ENCODE data around the gene FAM222B.
"Not testable (repeated sequence)": the region's sequence is repeated elsewhere in the genome, so short reads cannot be mapped to it uniquely, and the experiment has no call there.

The FAM222B gene

GRCh38 chr17:28853295-28853694, 10.7 kb upstream of the FAM222B start:
- H3K4me1 ChIP-seq (ENCODE audit: insufficient read depth, low read length): 0 out of 2 replicates have a peak, but pooled peaks cover 3% of the 10 kb centered on the region
- H3K27ac ChIP-seq (ENCODE audit: low read length): no peak overlapping the region
- H3K4me3 ChIP-seq (ENCODE audit: low read length): no peak overlapping the region
- peaks cover 16% of the 10 kb centered on the region for H3K36me3 ChIP-seq (ENCODE audit: insufficient read depth, low read depth, low read length)
- H3K27me3 ChIP-seq (ENCODE audit: insufficient read depth, low read length): no peaks in the 10 kb centered on the region
- H3K9me3 ChIP-seq (ENCODE audit: insufficient read depth, low read depth, low read length): no peaks in the 10 kb centered on the region
- no peak overlapping the region for H3K9ac ChIP-seq (ENCODE audit: low read depth, low read length)

- Histone ChIP-seq H3K27me3 (ENCODE audit: insufficient read depth, low read length) (no peaks in the 10 kb centered on the region), H3K36me3 (ENCODE audit: insufficient read depth, low read depth, low read length) (no peaks in the 10 kb centered on the region), H3K4me3 (ENCODE audit: low read length) (no peak overlapping the region), H3K27ac (ENCODE audit: low read length) (no peak overlapping the region), H3K9ac (ENCODE audit: low read depth, low read length) (no peak overlapping the region), H3K4me1 (ENCODE audit: insufficient read depth, low read length) (no peaks in the 10 kb centered on the region), H3K9me3 (ENCODE audit: insufficient read depth, low read depth, low read length) (no peaks in the 10 kb centered on the region)
Measured at GRCh38 chr17:28849281-28849680, 6.7 kb upstream of the FAM222B start.

- H3K9me3 ChIP-seq (ENCODE audit: insufficient read depth, low read depth, low read length); H3K4me1 ChIP-seq (ENCODE audit: insufficient read depth, low read length); H3K36me3 ChIP-seq (ENCODE audit: insufficient read depth, low read depth, low read length); H3K4me3 ChIP-seq (ENCODE audit: low read length); H3K27me3 ChIP-seq (ENCODE audit: insufficient read depth, low read length); H3K9ac ChIP-seq (ENCODE audit: low read depth, low read length); H3K27ac ChIP-seq (ENCODE audit: low read length): not testable (repeated sequence)
Measured at GRCh38 chr17:28848667-28849066, 6.1 kb upstream of the FAM222B start.

- H3K4me1 ChIP-seq (ENCODE audit: insufficient read depth, low read length); H3K4me3 ChIP-seq (ENCODE audit: low read length); H3K9ac ChIP-seq (ENCODE audit: low read depth, low read length); H3K27me3 ChIP-seq (ENCODE audit: insufficient read depth, low read length); H3K9me3 ChIP-seq (ENCODE audit: insufficient read depth, low read depth, low read length); H3K27ac ChIP-seq (ENCODE audit: low read length); H3K36me3 ChIP-seq (ENCODE audit: insufficient read depth, low read depth, low read length): not testable (repeated sequence)
Measured at GRCh38 chr17:28846699-28847098, 4.1 kb upstream of the FAM222B start.

- Histone ChIP-seq H3K4me3 (ENCODE audit: low read length) (no peak overlapping the region), H3K36me3 (ENCODE audit: insufficient read depth, low read depth, low read length) (no peaks in the 10 kb centered on the region), H3K27ac (ENCODE audit: low read length) (no peak overlapping the region), H3K9me3 (ENCODE audit: insufficient read depth, low read depth, low read length) (no peaks in the 10 kb centered on the region), H3K27me3 (ENCODE audit: insufficient read depth, low read length) (no peaks in the 10 kb centered on the region), H3K4me1 (ENCODE audit: insufficient read depth, low read length) (no peaks in the 10 kb centered on the region), H3K9ac (ENCODE audit: low read depth, low read length) (no peak overlapping the region)
Measured at GRCh38 chr17:28846231-28846630, 3.6 kb upstream of the FAM222B start.

- Histone ChIP-seq H3K27me3 (ENCODE audit: insufficient read depth, low read length) (no peaks in the 10 kb centered on the region), H3K36me3 (ENCODE audit: insufficient read depth, low read depth, low read length) (no peaks in the 10 kb centered on the region), H3K9me3 (ENCODE audit: insufficient read depth, low read depth, low read length) (no peaks in the 10 kb centered on the region), H3K27ac (ENCODE audit: low read length) (no peak overlapping the region), H3K9ac (ENCODE audit: low read depth, low read length) (no peak overlapping the region), H3K4me1 (ENCODE audit: insufficient read depth, low read length) (no peaks in the 10 kb centered on the region), H3K4me3 (ENCODE audit: low read length) (no peak overlapping the region)
Measured at GRCh38 chr17:28843816-28844148, 1.2 kb upstream of the FAM222B start.

GRCh38 chr17:28841901-28842281, 699 bp downstream of the FAM222B start:
- no peaks in the 10 kb centered on the region for H3K36me3 ChIP-seq (ENCODE audit: insufficient read depth, low read depth, low read length)
- no peaks in the 10 kb centered on the region for H3K9me3 ChIP-seq (ENCODE audit: insufficient read depth, low read depth, low read length)
- no peaks in the 10 kb centered on the region for H3K27me3 ChIP-seq (ENCODE audit: insufficient read depth, low read length)
- H3K4me3 ChIP-seq (ENCODE audit: low read length): peak overlapping the region; percentile 88
- peak overlapping the region; percentile 37 for H3K27ac ChIP-seq (ENCODE audit: low read length)
- peak overlapping the region; percentile 87; the same call in 1 of the 2 replicates for H3K9ac ChIP-seq (ENCODE audit: low read depth, low read length)
- no peaks in the 10 kb centered on the region for H3K4me1 ChIP-seq (ENCODE audit: insufficient read depth, low read length)

GRCh38 chr17:28839221-28839620, 3.4 kb downstream of the FAM222B start:
- Histone ChIP-seq H3K27ac (ENCODE audit: low read length) (no peak overlapping the region), H3K9ac (ENCODE audit: low read depth, low read length) (no peak overlapping the region), H3K27me3 (ENCODE audit: insufficient read depth, low read length) (no peaks in the 10 kb centered on the region), H3K4me1 (ENCODE audit: insufficient read depth, low read length) (no peaks in the 10 kb centered on the region), H3K4me3 (ENCODE audit: low read length) (no peak overlapping the region), H3K9me3 (ENCODE audit: insufficient read depth, low read depth, low read length) (no peaks in the 10 kb centered on the region), H3K36me3 (ENCODE audit: insufficient read depth, low read depth, low read length) (0 out of 2 replicates have a peak, but pooled peaks cover 3% of the 10 kb centered on the region)

- H3K36me3 ChIP-seq (ENCODE audit: insufficient read depth, low read depth, low read length); H3K4me1 ChIP-seq (ENCODE audit: insufficient read depth, low read length); H3K27me3 ChIP-seq (ENCODE audit: insufficient read depth, low read length); H3K27ac ChIP-seq (ENCODE audit: low read length); H3K9ac ChIP-seq (ENCODE audit: low read depth, low read length); H3K9me3 ChIP-seq (ENCODE audit: insufficient read depth, low read depth, low read length); H3K4me3 ChIP-seq (ENCODE audit: low read length): not testable (repeated sequence)
Measured at GRCh38 chr17:28836541-28836940, 6.0 kb downstream of the FAM222B start.

- H3K4me3 ChIP-seq (ENCODE audit: low read length): no peak overlapping the region
- H3K9ac ChIP-seq (ENCODE audit: low read depth, low read length): no peak overlapping the region
- no peaks in the 10 kb centered on the region for H3K9me3 ChIP-seq (ENCODE audit: insufficient read depth, low read depth, low read length)
- no peaks in the 10 kb centered on the region for H3K4me1 ChIP-seq (ENCODE audit: insufficient read depth, low read length)
- 0 out of 2 replicates have a peak, but pooled peaks cover 4% of the 10 kb centered on the region for H3K36me3 ChIP-seq (ENCODE audit: insufficient read depth, low read depth, low read length)
- H3K27me3 ChIP-seq (ENCODE audit: insufficient read depth, low read length): no peaks in the 10 kb centered on the region
- no peak overlapping the region for H3K27ac ChIP-seq (ENCODE audit: low read length)
Measured at GRCh38 chr17:28834420-28834819, 8.2 kb downstream of the FAM222B start.

- H3K4me1 ChIP-seq (ENCODE audit: insufficient read depth, low read length): no peaks in the 10 kb centered on the region
- H3K4me3 ChIP-seq (ENCODE audit: low read length): no peak overlapping the region
- no peaks in the 10 kb centered on the region for H3K9me3 ChIP-seq (ENCODE audit: insufficient read depth, low read depth, low read length)
- H3K27me3 ChIP-seq (ENCODE audit: insufficient read depth, low read length): no peaks in the 10 kb centered on the region
- H3K36me3 ChIP-seq (ENCODE audit: insufficient read depth, low read depth, low read length): no peaks in the 10 kb centered on the region
- no peak overlapping the region for H3K9ac ChIP-seq (ENCODE audit: low read depth, low read length)
- H3K27ac ChIP-seq (ENCODE audit: low read length): no peak overlapping the region
Measured at GRCh38 chr17:28828294-28829040, 14.1 kb downstream of the FAM222B start.

GRCh38 chr17:28827672-28828071, 14.9 kb downstream of the FAM222B start:
- H3K9ac ChIP-seq (ENCODE audit: low read depth, low read length): no peak overlapping the region
- H3K9me3 ChIP-seq (ENCODE audit: insufficient read depth, low read depth, low read length): no peaks in the 10 kb centered on the region
- no peaks in the 10 kb centered on the region for H3K4me1 ChIP-seq (ENCODE audit: insufficient read depth, low read length)
- H3K4me3 ChIP-seq (ENCODE audit: low read length): no peak overlapping the region
- H3K27ac ChIP-seq (ENCODE audit: low read length): no peak overlapping the region
- H3K27me3 ChIP-seq (ENCODE audit: insufficient read depth, low read length): no peaks in the 10 kb centered on the region
- H3K36me3 ChIP-seq (ENCODE audit: insufficient read depth, low read depth, low read length): no peaks in the 10 kb centered on the region
